ENCODE results near the gene INSIG2.

The INSIG2 gene

GRCh38 chr2:118098307-118099030, 10.2 kb downstream of the INSIG2 start:
- DNase-seq = no peak

- DNase-seq = no peak
Measured at GRCh38 chr2:118102433-118103082, 14.3 kb downstream of the INSIG2 start.

GRCh38 chr2:118103951-118104940, 16.0 kb downstream of the INSIG2 start:
- DNase-seq = no peak

- DNase-seq = no peak
Measured at GRCh38 chr2:118105497-118105896, 17.2 kb downstream of the INSIG2 start.

GRCh38 chr2:118106926-118107325, 18.7 kb downstream of the INSIG2 start:
- no peak for DNase-seq

GRCh38 chr2:118110310-118110709, 22.0 kb downstream of the INSIG2 start:
- DNase-seq = no peak

- no peak for DNase-seq
Measured at GRCh38 chr2:118110991-118111390, 22.7 kb downstream of the INSIG2 start.

GRCh38 chr2:118112771-118113334, 24.6 kb downstream of the INSIG2 start:
- DNase-seq = no peak

GRCh38 chr2:118114863-118115262, 26.6 kb downstream of the INSIG2 start:
- DNase-seq = no peak

- no peak for DNase-seq
Measured at GRCh38 chr2:118115761-118116160, 27.5 kb downstream of the INSIG2 start.

GRCh38 chr2:118118479-118118878, 30.2 kb downstream of the INSIG2 start:
- DNase-seq = no peak

GRCh38 chr2:118119158-118119727, 31.0 kb downstream of the INSIG2 start:
- no peak for DNase-seq

GRCh38 chr2:118119761-118120400, 31.6 kb downstream of the INSIG2 start:
- no peak for DNase-seq

- no peak for DNase-seq
Measured at GRCh38 chr2:118120401-118120780, 32.1 kb downstream of the INSIG2 start.

GRCh38 chr2:118121101-118121500, 32.8 kb downstream of the INSIG2 start:
- no peak for DNase-seq

GRCh38 chr2:118121986-118122524, 33.8 kb downstream of the INSIG2 start:
- no peak for DNase-seq

GRCh38 chr2:118122594-118123281, 34.5 kb downstream of the INSIG2 start:
- DNase-seq = no peak

GRCh38 chr2:118123561-118124232, 35.4 kb downstream of the INSIG2 start:
- DNase-seq = no peak

- DNase-seq = peak in 5 of 56 donors; percentile 1 to 31 (median 4)
Measured at GRCh38 chr2:118124288-118124891, 36.1 kb downstream of the INSIG2 start.
